Left ventricle myocardium inferior (tissue), 1 donor: Measurements from ENCODE around the gene WDR90. TPM values are rescaled to one million over a fixed set of nuclear protein-coding genes. Genes with fewer than 3 reads are reported as not detected.

Experiments used
- DNase-seq: peaks from one replicate; pipeline ENCODE4 v3.0.0-alpha.2; 2020
- H3K27ac ChIP-seq: fragments of 200-600 bp; replicated peaks from 2 replicates; pipeline ENCODE4 v1.8.0; 2021
- H3K27me3 ChIP-seq: fragments of 200-600 bp; 2 replicates; pipeline ENCODE4 v1.8.0; 2021; ENCODE audit warnings: low read depth
- H3K36me3 ChIP-seq: fragments of 200-600 bp; 2 replicates; pipeline ENCODE4 v1.8.0; 2021
- H3K4me1 ChIP-seq: fragments of 200-600 bp; 2 replicates; pipeline ENCODE4 v1.8.0; 2021
- H3K4me3 ChIP-seq: fragments of 200-600 bp; 2 replicates; pipeline ENCODE4 v1.8.0; 2021; ENCODE audit warnings: mild to moderate bottlenecking, moderate library complexity
- H3K9me3 ChIP-seq: fragments of 200-600 bp; replicated peaks from 2 replicates; pipeline ENCODE4 v1.8.0; 2021
- CTCF ChIP-seq: fragments of 200-600 bp; IDR thresholded peaks from 2 replicates; pipeline ENCODE4 v1.8.0; 2021; ENCODE audit warnings: antibody characterized with exemption, mild to moderate bottlenecking, borderline replicate concordance
- intact Hi-C: fragments of 100-400 bp; cut with micrococcal nuclease; formaldehyde crosslinking; loops from one replicate; pipeline ENCODE4 v1.11.0; 2022
- total RNA-seq: library from RNA; stranded (reverse); fragmentation: NEBNext Ultra II Directional; extraction: Animal tissue kit (Norgen Biotek cat#: 25700); gene quantifications from one replicate; pipeline ENCODE4 v1.2.1, GENCODE V29; 2021
- donor health status: DM: no; HTN: yes; CAD: no; lungs with severe emphysema.

Gene WDR90
- total RNA-seq, 1 donor from 2014 or later, result 9.2 TPM

GRCh38 chr16:658679-659571 is 9.8 kb downstream of the WDR90 start:
- no peak for TF ChIP-seq CTCF
- no peak for DNase-seq
- Histone ChIP-seq H3K36me3 (no peaks in the 10 kb centered on the region), H3K27ac (no peak overlapping the region), H3K9me3 (no peaks in the 10 kb centered on the region), H3K4me1 (peaks cover 16% of the 10 kb centered on the region), H3K27me3 (no peaks in the 10 kb centered on the region), H3K4me3 (no peak overlapping the region)
- intact Hi-C loops, result no loop called here

- Histone ChIP-seq H3K4me3 (no peak overlapping the region), H3K9me3 (no peaks in the 10 kb centered on the region), H3K27ac (no peak overlapping the region), H3K36me3 (no peaks in the 10 kb centered on the region), H3K27me3 (no peaks in the 10 kb centered on the region), H3K4me1 (peaks cover 16% of the 10 kb centered on the region)
- intact Hi-C loops, result no loop called here
- TF ChIP-seq CTCF, result no peak
- no peak for DNase-seq
Measured at GRCh38 chr16:659618-660017, 10.5 kb downstream of the WDR90 start.

- Histone ChIP-seq H3K9me3 (no peaks in the 10 kb centered on the region), H3K4me1 (peaks cover 16% of the 10 kb centered on the region), H3K4me3 (peak overlapping the region; percentile 52), H3K36me3 (no peaks in the 10 kb centered on the region), H3K27ac (peak overlapping the region; percentile 69), H3K27me3 (no peaks in the 10 kb centered on the region)
- no peak for TF ChIP-seq CTCF
- DNase-seq, result no peak
- intact Hi-C loops, result no loop called here
Measured at GRCh38 chr16:660132-660458, 10.9 kb downstream of the WDR90 start.

- Histone ChIP-seq H3K36me3 (no peaks in the 10 kb centered on the region), H3K4me3 (peak overlapping the region; percentile 52), H3K9me3 (no peaks in the 10 kb centered on the region), H3K27me3 (no peaks in the 10 kb centered on the region), H3K27ac (peak overlapping the region; percentile 77), H3K4me1 (peaks cover 16% of the 10 kb centered on the region)
- DNase-seq, result peak; percentile 90
- TF ChIP-seq CTCF, result peak; percentile 76
- intact Hi-C loops, result no loop called here
Measured at GRCh38 chr16:660459-661183, 11.5 kb downstream of the WDR90 start.

- H3K4me1 ChIP-seq, result peaks cover 16% of the 10 kb centered on the region
- intact Hi-C loops, result no loop called here
- no peaks in the 10 kb centered on the region for H3K9me3 ChIP-seq
- H3K36me3 ChIP-seq, result no peaks in the 10 kb centered on the region
- H3K27me3 ChIP-seq, result no peaks in the 10 kb centered on the region
- no peak for TF ChIP-seq CTCF
- no peak for DNase-seq
- peak overlapping the region; percentile 77 for H3K27ac ChIP-seq
- H3K4me3 ChIP-seq, result peak overlapping the region; percentile 52
Measured at GRCh38 chr16:661184-661821, 12.1 kb downstream of the WDR90 start.
